ENCODE results near the gene TNRC6B.

The TNRC6B gene

GRCh38 chr22:40305625-40306024 lies 127.9 kb downstream of the TNRC6B start:
- no peak for DNase-seq (ENCODE audit: low read depth in 1 of 2, low spot score in 1 of 2)
- no peak for TF ChIP-seq GABPA (IDR thresholded peaks at IDR 0.05; ENCODE audit: low read depth)
- no peak for TF ChIP-seq POLR2AphosphoS5 (IDR thresholded peaks at IDR 0.05; ENCODE audit: low read depth)
- no peak overlapping the region for H3K27ac ChIP-seq (replicated peaks)
- no peaks in the 10 kb centered on the region for H3K27me3 ChIP-seq (ENCODE audit: insufficient read depth, poor library complexity, severe bottlenecking)
- H3K4me3 ChIP-seq (replicated peaks; ENCODE audit: insufficient read depth, low read length) = no peak overlapping the region

- no peak for TF ChIP-seq POLR2AphosphoS5 (IDR thresholded peaks at IDR 0.05; ENCODE audit: low read depth)
- no peak for TF ChIP-seq CTCF (IDR thresholded peaks at IDR 0.05; ENCODE audit: insufficient read depth, low read length)
- TF ChIP-seq, protein P1, sequence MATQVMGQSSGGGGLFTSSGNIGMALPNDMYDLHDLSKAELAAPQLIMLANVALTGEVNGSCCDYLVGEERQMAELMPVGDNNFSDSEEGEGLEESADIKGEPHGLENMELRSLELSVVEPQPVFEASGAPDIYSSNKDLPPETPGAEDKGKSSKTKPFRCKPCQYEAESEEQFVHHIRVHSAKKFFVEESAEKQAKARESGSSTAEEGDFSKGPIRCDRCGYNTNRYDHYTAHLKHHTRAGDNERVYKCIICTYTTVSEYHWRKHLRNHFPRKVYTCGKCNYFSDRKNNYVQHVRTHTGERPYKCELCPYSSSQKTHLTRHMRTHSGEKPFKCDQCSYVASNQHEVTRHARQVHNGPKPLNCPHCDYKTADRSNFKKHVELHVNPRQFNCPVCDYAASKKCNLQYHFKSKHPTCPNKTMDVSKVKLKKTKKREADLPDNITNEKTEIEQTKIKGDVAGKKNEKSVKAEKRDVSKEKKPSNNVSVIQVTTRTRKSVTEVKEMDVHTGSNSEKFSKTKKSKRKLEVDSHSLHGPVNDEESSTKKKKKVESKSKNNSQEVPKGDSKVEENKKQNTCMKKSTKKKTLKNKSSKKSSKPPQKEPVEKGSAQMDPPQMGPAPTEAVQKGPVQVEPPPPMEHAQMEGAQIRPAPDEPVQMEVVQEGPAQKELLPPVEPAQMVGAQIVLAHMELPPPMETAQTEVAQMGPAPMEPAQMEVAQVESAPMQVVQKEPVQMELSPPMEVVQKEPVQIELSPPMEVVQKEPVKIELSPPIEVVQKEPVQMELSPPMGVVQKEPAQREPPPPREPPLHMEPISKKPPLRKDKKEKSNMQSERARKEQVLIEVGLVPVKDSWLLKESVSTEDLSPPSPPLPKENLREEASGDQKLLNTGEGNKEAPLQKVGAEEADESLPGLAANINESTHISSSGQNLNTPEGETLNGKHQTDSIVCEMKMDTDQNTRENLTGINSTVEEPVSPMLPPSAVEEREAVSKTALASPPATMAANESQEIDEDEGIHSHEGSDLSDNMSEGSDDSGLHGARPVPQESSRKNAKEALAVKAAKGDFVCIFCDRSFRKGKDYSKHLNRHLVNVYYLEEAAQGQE (IDR thresholded peaks at IDR 0.05; ENCODE audit: insufficient replicate concordance, low read depth) = no peak
- no peak for TF ChIP-seq SPI1 (IDR thresholded peaks at IDR 0.05; ENCODE audit: borderline replicate concordance, low read depth)
- no peak for TF ChIP-seq GABPA (IDR thresholded peaks at IDR 0.05; ENCODE audit: low read depth)
- H3K27ac ChIP-seq (replicated peaks) = no peak overlapping the region
- no peak for DNase-seq (ENCODE audit: low read depth in 1 of 2, low spot score in 1 of 2)
- no peaks in the 10 kb centered on the region for H3K27me3 ChIP-seq (ENCODE audit: insufficient read depth, poor library complexity, severe bottlenecking)
- no peak overlapping the region for H3K4me3 ChIP-seq (replicated peaks; ENCODE audit: insufficient read depth, low read length)
Observed at GRCh38 chr22:40308999-40309573, 131.4 kb downstream of the TNRC6B start.

DNA sequence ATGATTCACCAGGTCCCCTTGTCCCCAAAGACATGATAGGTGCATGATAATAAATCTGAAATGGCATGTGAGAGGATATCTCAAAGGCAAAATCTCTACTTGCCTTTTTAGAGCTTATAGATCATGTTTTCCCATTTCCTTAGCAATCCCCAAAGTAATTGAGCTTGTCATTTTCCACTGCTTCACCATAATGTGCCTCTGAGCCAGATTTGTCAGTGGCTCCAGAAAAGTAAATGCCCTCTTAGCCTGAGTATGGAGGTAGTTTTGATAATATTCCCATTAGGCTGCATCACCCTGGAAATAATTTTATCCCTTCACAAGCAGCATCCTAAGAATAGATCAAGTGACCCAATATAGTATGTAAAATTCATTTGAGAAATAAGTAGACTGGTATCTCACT lies 131.9 kb downstream of the TNRC6B start:
- H3K4me3 ChIP-seq (replicated peaks; ENCODE audit: insufficient read depth, low read length) = no peak overlapping the region
- TF ChIP-seq, protein P1 (IDR thresholded peaks at IDR 0.05; ENCODE audit: insufficient replicate concordance, low read depth) = no peak
- TF ChIP-seq SPI1 (IDR thresholded peaks at IDR 0.05; ENCODE audit: borderline replicate concordance, low read depth) = no peak
- TF ChIP-seq CTCF (IDR thresholded peaks at IDR 0.05; ENCODE audit: insufficient read depth, low read length) = no peak
- no peak for TF ChIP-seq POLR2AphosphoS5 (IDR thresholded peaks at IDR 0.05; ENCODE audit: low read depth)
- no peak for TF ChIP-seq GABPA (IDR thresholded peaks at IDR 0.05; ENCODE audit: low read depth)
- DNase-seq (ENCODE audit: low read depth in 1 of 2, low spot score in 1 of 2) = no peak
- H3K27me3 ChIP-seq (ENCODE audit: insufficient read depth, poor library complexity, severe bottlenecking) = no peaks in the 10 kb centered on the region
- no peak overlapping the region for H3K27ac ChIP-seq (replicated peaks)

DNA sequence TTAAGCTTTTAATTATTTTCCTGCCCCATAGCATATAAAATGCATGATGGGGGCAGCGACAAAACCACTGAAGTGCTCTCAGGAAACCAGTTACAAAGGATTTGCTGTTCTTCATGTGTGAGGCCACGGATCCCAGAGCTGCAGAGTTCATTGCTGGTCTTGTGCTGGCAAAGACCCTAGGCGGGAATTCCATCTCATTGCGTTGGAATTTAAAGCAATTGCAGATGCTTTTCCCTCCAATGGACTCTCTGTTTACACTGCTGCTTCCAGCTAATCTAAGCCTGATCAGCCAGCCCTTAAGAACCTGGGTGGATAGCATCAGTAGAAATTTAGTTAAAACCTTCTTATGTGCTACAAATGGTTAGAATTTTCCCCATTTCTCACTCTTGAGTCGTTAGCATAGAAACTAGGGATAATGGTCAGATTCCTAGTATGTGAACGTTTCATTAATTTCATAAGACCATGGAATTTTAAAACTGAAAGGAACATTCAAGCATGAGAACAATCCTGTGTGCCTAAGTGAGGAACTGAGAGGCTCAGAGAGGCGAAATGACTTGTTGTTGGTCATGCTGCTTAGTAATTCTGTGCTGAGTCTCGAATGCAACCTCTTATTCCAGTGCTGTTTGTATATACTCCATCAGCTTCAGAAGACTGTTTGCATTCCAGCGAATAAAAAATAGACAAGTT lies 132.5 kb downstream of the TNRC6B start:
- no peak for TF ChIP-seq SPI1 (IDR thresholded peaks at IDR 0.05; ENCODE audit: borderline replicate concordance, low read depth)
- no peak for TF ChIP-seq GABPA (IDR thresholded peaks at IDR 0.05; ENCODE audit: low read depth)
- TF ChIP-seq, protein P1 (IDR thresholded peaks at IDR 0.05; ENCODE audit: insufficient replicate concordance, low read depth) = no peak
- no peak for TF ChIP-seq POLR2AphosphoS5 (IDR thresholded peaks at IDR 0.05; ENCODE audit: low read depth)
- no peak for TF ChIP-seq CTCF (IDR thresholded peaks at IDR 0.05; ENCODE audit: insufficient read depth, low read length)

More for the DNA sequence above, 132.5 kb downstream of the TNRC6B start:
- no peak for DNase-seq (ENCODE audit: low read depth in 1 of 2, low spot score in 1 of 2)
- H3K27me3 ChIP-seq (ENCODE audit: insufficient read depth, poor library complexity, severe bottlenecking) = no peaks in the 10 kb centered on the region
- H3K27ac ChIP-seq (replicated peaks) = no peak overlapping the region
- H3K4me3 ChIP-seq (replicated peaks; ENCODE audit: insufficient read depth, low read length) = no peak overlapping the region

All from HL-60 (cell line).